HG02840 (cell line): ENCODE measurements around the gene ME3.
"Not testable (repeated sequence)": the region's sequence is repeated elsewhere in the genome, so short reads cannot be mapped to it uniquely, and the experiment has no call there.

Experiments
- ATAC-seq: cut with Tn5 transposase; IDR thresholded peaks from one replicate; pipeline ENCODE4 v1.9.1; 2021; ENCODE audit warnings: mild to moderate bottlenecking, moderate library complexity, moderate number of reproducible peaks; ENCODE audit not compliant: unreplicated experiment, low FRiP score

The ME3 gene

DNA sequence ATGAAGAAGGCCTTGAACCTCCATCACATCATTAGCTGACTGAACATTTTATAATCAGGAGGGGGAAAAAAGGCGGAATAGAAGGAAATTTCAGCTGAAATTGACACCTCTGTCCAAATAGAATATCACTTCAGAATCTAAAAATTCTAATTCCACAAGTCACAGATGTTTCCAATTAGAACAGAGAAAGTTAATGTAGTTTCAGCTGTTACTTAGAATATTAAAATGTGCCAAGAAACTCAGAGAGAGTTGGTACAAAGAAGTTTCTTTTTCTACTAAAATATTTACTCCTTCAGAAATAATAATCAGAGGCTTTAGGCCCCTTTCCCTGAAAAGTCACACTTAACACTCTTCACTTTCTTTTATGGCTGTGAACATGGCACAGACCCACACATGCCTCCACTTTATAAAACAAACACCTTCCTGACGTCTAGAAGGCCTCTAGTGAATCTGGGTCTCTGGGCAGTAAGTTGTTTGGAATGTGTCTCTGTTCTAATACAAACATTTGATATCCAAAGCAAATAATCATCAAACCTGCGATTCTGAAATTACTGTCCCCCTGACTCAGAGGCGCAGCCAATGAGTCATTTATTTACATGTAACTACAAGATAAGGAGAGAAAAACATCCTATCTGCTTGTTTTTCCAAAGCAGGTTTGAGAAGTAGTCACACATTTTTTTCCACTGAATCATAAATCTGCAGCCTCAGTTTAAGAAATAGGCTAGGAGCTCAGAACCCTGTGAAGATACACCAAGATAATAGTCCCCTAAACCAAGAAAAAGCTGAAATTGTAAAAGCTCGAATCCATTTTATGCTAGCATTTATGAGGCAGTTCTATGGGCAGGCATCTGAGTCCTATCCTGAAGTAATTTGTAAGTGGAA, 148.4 kb downstream of the ME3 start:
- no peak for ATAC-seq

DNA sequence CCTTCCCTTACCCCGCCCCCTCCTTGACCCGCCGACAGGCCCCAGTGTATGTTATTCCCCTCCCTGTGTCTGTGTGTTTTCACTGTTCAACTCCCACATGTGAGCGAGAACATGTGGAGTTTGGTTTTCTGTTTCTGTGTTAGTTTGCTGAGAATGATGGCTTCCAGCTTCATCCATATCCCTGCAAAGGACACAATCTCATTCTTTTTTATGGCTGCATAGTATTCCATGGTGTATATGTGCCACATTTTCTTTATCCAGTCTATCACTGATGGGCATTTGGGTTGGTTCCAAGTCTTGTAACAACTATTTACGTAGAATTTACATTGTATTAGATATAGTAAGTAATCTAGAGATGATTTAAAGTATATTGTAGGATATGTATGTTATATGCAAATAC, 149.9 kb downstream of the ME3 start:
- ATAC-seq = not testable (repeated sequence)

DNA sequence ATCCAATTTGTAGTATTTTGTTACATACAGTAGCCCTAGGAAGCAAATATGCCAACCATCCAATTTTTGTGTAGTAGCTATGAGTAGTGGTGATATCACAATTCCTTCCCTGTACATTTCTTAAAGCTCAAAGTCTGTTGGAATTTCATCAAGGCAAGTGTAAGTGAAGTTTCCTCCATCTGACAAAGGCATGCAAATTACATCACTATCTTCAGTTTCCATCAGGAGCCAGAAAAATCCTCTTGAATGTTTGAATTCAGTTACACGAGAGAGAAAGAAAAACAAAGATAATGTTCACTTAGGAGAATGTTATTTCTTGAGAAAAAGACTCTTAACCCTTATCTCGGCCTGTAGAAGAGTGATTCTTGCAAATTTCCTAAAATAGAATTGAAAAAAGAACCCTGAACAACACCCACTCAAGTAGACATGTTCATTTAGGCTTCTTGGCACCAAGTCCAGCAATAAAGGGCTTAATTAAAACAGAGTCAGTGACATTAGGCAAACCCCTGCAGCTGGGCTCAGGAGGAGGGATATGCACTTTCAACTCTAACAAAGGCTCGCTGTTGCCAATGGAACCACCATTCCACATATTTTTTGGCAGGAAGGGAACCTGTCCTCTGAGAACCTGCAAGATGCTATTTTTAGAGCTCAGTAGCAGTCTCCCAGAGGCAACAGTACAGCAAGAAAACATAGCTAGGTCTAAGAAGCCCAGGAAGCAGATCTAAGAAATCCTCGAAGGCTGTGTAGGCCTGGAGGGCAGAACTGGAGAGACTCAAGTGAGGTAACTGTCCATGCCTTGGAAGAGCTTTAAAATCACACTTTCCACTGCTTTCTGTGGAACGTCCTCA, 153.1 kb downstream of the ME3 start:
- no peak for ATAC-seq

GRCh38 chr11:86518211-86518610, 154.2 kb downstream of the ME3 start:
- ATAC-seq = no peak

- no peak for ATAC-seq
These were observed 154.9 kb downstream of the ME3 start for GRCh38 chr11:86517557-86517956.

GRCh38 chr11:86515297-86516094, 156.9 kb downstream of the ME3 start:
- no peak for ATAC-seq

DNA sequence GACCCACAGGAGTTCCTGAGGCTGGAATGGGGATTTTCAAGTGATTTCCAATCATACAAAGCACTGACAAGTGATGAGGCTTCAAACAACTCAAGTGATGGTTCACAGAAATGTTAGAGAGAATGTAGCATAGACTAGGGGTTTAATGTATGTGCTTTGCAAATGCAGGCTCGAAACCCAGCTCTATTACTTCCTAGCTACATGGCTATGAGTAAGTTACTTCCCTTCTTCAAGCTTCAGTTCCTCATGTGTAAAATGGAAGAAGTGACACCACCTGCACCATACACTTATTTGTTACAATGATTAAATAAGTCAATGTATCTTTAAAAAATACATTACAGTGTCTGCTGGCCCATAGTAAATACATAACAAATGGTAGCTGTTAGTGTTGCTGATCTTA, 158.0 kb downstream of the ME3 start:
- ATAC-seq = no peak

- ATAC-seq = no peak
These were observed 158.6 kb downstream of the ME3 start for GRCh38 chr11:86513746-86514373.

DNA sequence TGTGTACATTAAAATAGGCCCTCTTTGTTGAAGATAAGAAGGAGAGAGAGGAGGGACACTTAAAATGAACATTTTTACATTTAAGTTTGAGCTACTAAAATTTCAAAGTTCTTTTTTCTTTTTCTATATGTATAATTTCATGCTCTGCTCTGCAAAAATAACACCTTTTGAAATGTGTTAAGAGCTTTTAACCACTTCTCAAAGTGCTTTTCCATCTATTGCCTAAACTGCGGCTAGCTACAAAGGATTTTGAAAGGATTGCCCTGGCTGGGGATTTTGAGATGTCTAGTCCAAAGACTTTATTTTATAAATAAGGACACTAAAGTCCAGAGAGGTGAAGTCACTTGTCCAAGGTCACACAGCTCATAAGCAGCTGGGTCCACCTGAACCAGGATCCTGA, 159.3 kb downstream of the ME3 start:
- ATAC-seq = no peak

DNA sequence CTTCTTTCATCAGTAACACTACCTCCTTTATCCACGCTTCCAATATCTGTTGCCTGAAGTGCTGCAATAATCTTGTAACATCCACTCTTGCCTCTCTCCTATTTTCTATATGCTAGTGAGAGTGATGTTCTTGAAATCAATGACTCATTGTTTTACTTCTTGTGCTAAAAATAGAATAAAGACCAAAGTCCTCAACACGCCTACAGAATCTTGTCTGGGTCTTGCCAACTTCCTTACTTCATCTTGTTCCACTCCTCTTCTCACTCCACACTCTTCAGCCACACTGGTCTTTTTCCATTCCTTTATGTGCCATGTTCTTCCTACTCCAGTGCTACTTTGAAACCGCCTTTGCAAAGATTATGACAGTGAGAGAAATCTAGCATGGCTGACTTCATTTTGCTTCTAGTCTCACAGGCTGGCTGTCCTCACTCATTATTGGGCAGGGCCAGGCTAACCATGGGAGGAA, 161.3 kb downstream of the ME3 start:
- ATAC-seq = no peak

- no peak for ATAC-seq
These were observed 161.7 kb downstream of the ME3 start for GRCh38 chr11:86510674-86511073.

DNA sequence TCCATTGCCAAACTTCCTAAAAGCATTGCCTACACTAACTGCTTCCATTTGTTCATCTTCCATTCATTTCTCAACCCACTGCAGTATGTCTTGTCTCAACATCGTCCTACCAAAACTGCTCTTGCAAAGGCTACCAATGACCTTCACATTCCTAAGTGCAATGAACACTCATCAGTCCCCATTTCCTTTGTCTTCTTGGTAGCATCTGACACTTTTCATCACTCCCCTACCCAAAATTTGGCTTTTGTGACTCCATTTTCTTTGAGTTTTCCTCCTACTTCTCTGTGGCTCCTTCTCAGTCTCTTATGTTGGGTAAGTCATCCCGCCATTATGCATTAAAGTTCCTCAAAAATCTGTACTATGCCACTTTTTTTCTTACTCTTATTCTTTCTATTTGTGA, 162.3 kb downstream of the ME3 start:
- no peak for ATAC-seq

- no peak for ATAC-seq
These were observed 162.8 kb downstream of the ME3 start for GRCh38 chr11:86509588-86509974.

GRCh38 chr11:86508604-86509587, 163.5 kb downstream of the ME3 start:
- ATAC-seq = no peak

GRCh38 chr11:86507249-86507845, 165.1 kb downstream of the ME3 start:
- ATAC-seq = no peak

GRCh38 chr11:86506235-86506634, 166.2 kb downstream of the ME3 start:
- ATAC-seq = no peak

DNA sequence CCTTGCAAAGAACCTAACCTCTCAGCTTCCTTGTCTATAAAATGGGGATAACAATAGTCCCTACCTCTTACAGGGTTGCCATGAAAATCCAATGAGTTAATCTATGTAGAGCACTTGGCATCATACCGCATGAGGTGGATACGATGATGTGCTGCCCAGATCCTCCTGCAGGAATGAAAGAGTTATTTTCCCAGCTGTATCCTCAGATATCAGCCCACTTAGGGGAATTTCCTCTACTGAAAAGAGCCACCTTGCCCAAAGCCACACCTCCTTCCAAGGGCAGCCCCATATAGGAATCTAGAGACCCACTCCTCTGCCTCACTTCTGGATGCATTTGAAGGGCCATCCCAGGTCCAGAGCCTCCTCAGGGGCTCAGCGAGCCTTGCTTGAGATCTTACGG, 169.3 kb downstream of the ME3 start:
- no peak for ATAC-seq

DNA sequence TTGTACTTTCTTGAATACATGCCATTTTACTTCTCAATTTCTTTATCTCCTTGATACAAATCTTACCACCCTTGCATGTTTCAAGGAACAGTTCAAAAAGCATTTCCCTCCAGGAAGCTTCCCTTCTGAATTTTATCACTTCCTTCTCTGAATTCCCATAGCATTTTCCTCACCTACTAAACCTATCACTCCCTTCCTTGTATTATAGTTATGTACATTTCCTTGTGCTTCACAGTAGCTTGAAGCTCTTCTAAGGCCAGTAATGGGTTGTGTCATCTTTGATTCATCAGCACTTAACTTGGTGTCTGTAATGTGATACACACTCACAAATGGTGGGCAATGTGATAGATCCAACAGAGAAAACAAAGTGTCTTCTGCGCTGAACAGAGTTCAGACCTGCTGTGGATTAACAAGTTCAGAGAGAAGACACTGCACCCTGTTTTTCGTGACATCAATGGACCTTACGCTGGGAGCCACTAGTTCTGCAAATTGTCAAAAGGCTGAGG, 170.2 kb downstream of the ME3 start:
- ATAC-seq = no peak
